IMR-90 (cell line): ENCODE measurements around the gene XRCC4. TPM values are rescaled to one million over a fixed set of nuclear protein-coding genes. Genes with fewer than 3 reads are reported as not detected.

Experiments
- ATAC-seq: fragments of 200-7000 bp; cut with Tn5 transposase; 2 replicates; pipeline ENCODE4 v1.9.1; 2020; ENCODE audit warnings: low read depth, mild to moderate bottlenecking, moderate library complexity
- BruUV-seq: library from RNA; stranded (reverse); fragments of 400-500 nt; replicated peaks from 2 replicates; lab custom pipeline; 2021; lab: Mats Ljungman, UMichigan
- CTCF ChIA-PET: fragments of 300-600 bp; formaldehyde crosslinking; extraction: SDS; loops from one replicate; lab custom pipeline; 2021; ENCODE audit warnings: antibody characterized with exemption; lab: Yijun Ruan, JAX
- POLR2A ChIA-PET: fragments of 300-600 bp; sonication (Branson Sonifier 250); formaldehyde crosslinking; loops from one replicate; lab custom pipeline; 2022; ENCODE audit warnings: antibody characterized with exemption; ENCODE audit not compliant: unreplicated experiment; lab: Charles Lee
- DNase-seq: peaks from one replicate; pipeline ENCODE4 v3.0.0; 2013
- H2AFZ ChIP-seq: replicated peaks from 2 replicates; pipeline ENCODE3; 2013; ENCODE audit warnings: low read length, mild to moderate bottlenecking; ENCODE audit not compliant: poor library complexity
- H2AK5ac ChIP-seq: 2 replicates; pipeline ENCODE4 v1.6.1; 2013; ENCODE audit warnings: low read depth, low read length, inconsistent platforms
- H2AK9ac ChIP-seq: replicated peaks from 2 replicates; pipeline ENCODE3; 2013; ENCODE audit warnings: mild to moderate bottlenecking, low read depth, low read length, moderate library complexity; ENCODE audit not compliant: poor library complexity
- H2BK120ac ChIP-seq: 2 replicates; pipeline ENCODE4 v1.6.1; 2013; ENCODE audit warnings: low read depth, low read length, inconsistent platforms
- H2BK15ac ChIP-seq: 3 replicates; pipeline ENCODE4 v1.6.1; 2013; ENCODE audit warnings: low read depth, low read length, inconsistent platforms
- H2BK20ac ChIP-seq: 2 replicates; pipeline ENCODE4 v1.6.1; 2013; ENCODE audit warnings: low read depth, mild to moderate bottlenecking, inconsistent platforms, low read length, moderate library complexity
- H2BK5ac ChIP-seq: 2 replicates; pipeline ENCODE4 v1.6.1; 2013; ENCODE audit warnings: mild to moderate bottlenecking, low read depth, low read length, inconsistent platforms; ENCODE audit not compliant: poor library complexity, severe bottlenecking
- H3K14ac ChIP-seq: replicated peaks from 2 replicates; pipeline ENCODE4 v1.6.1; 2013; ENCODE audit warnings: low read depth, low read length, inconsistent platforms
- H3K18ac ChIP-seq: 2 replicates; pipeline ENCODE4 v1.6.1; 2013; ENCODE audit warnings: low read depth, low read length, control low read depth
- H3K23ac ChIP-seq: 2 replicates; pipeline ENCODE4 v1.6.1; 2013; ENCODE audit warnings: low read depth, low read length, inconsistent platforms
- H3K27ac ChIP-seq: 2 replicates; pipeline ENCODE4 v1.5.1; 2013; ENCODE audit warnings: mild to moderate bottlenecking, control low read depth, low read length; ENCODE audit not compliant: insufficient read depth
- H3K27me3 ChIP-seq: 2 replicates; pipeline ENCODE4 v1.6.1; 2013; ENCODE audit warnings: low read length; ENCODE audit not compliant: control insufficient read depth, insufficient read depth
- H3K36me3 ChIP-seq: 2 replicates; pipeline ENCODE4 v1.6.1; 2013; ENCODE audit warnings: low read length, mixed read lengths; ENCODE audit not compliant: control insufficient read depth, insufficient read depth
- H3K4ac ChIP-seq: 2 replicates; pipeline ENCODE4 v1.6.1; 2013; ENCODE audit warnings: low read depth, low read length, inconsistent platforms
- H3K4me1 ChIP-seq: 2 replicates; pipeline ENCODE4 v1.6.1; 2013; ENCODE audit warnings: low read length, mixed read lengths; ENCODE audit not compliant: control insufficient read depth, insufficient read depth
- H3K4me2 ChIP-seq: 2 replicates; pipeline ENCODE4 v1.6.1; 2013; ENCODE audit warnings: low read depth, mild to moderate bottlenecking, control low read depth, low read length, moderate library complexity
- H3K4me3 ChIP-seq: 2 replicates; pipeline ENCODE4 v1.5.1; 2013; ENCODE audit warnings: low read depth, mild to moderate bottlenecking, control low read depth, low read length, moderate library complexity; ENCODE audit not compliant: insufficient read depth
- H3K56ac ChIP-seq: 2 replicates; pipeline ENCODE4 v1.6.1; 2013; ENCODE audit warnings: low read length, inconsistent platforms; ENCODE audit not compliant: insufficient read depth; ENCODE audit errors: extremely low read depth
- H3K79me1 ChIP-seq, 2 experiments: 2 replicates each; pipeline ENCODE4 v1.6.1; 2013; ENCODE audit warnings: low read length in 2 of 2, inconsistent platforms in 1 of 2, low read depth in 1 of 2
- H3K9ac ChIP-seq: 2 replicates; pipeline ENCODE4 v1.6.1; 2013; ENCODE audit warnings: low read depth, low read length, control low read depth
- H3K9me1 ChIP-seq: 2 replicates; pipeline ENCODE4 v1.6.1; 2013; ENCODE audit warnings: low read length, inconsistent platforms; ENCODE audit not compliant: insufficient read depth
- H3K9me3 ChIP-seq: 2 replicates; pipeline ENCODE4 v1.6.1; 2013; ENCODE audit warnings: low read length; ENCODE audit not compliant: control insufficient read depth, insufficient read depth
- H4K20me1 ChIP-seq: 2 replicates; pipeline ENCODE4 v1.6.1; 2013; ENCODE audit warnings: low read length, inconsistent platforms; ENCODE audit not compliant: insufficient read depth
- H4K5ac ChIP-seq: 2 replicates; pipeline ENCODE4 v1.6.1; 2013; ENCODE audit warnings: mild to moderate bottlenecking, low read depth, low read length, control low read depth
- H4K8ac ChIP-seq, 2 experiments: 2 replicates each; pipeline ENCODE4 v1.6.1; 2013; ENCODE audit warnings: low read depth in 2 of 2, low read length in 2 of 2, control low read depth in 1 of 2, inconsistent platforms in 1 of 2
- H4K91ac ChIP-seq: 2 replicates; pipeline ENCODE4 v1.6.1; 2013; ENCODE audit warnings: low read depth, low read length, inconsistent platforms; ENCODE audit not compliant: insufficient read depth
- FOS ChIP-seq: fragments of 150-350 bp; IDR thresholded peaks from 2 replicates; pipeline ENCODE4 v1.6.1; 2016; ENCODE audit warnings: low read depth, low read length
- MAFK ChIP-seq: IDR thresholded peaks from 2 replicates; pipeline ENCODE4 v1.6.1; 2012; ENCODE audit warnings: low read depth, low read length, improper control_type of control experiment
- NFE2L2 ChIP-seq: fragments of 150-350 bp; IDR thresholded peaks from 2 replicates; pipeline ENCODE4 v1.6.1; 2016; ENCODE audit warnings: low read depth, mild to moderate bottlenecking, low read length
- POLR2A ChIP-seq: IDR thresholded peaks from 2 replicates; pipeline ENCODE4 v1.6.1; 2012; ENCODE audit warnings: mild to moderate bottlenecking, low read depth, low read length
- RAD21 ChIP-seq: IDR thresholded peaks from 2 replicates; pipeline ENCODE4 v1.6.1; 2012; ENCODE audit warnings: low read length, improper control_type of control experiment
- SMC3 ChIP-seq: fragments of 150-350 bp; IDR thresholded peaks from 2 replicates; pipeline ENCODE4 v1.6.1; 2016; ENCODE audit warnings: low read depth, mild to moderate bottlenecking, antibody characterized with exemption, low read length, moderate library complexity
- WGBS, 2 experiments: methylation state at CpG; one replicate each; pipeline versions ENCODE4 v1.1.5 to v1.1.7; 2013; ENCODE audit warnings: missing lambda C conversion rate in 2 of 2; ENCODE audit not compliant: insufficient read length in 1 of 2; ENCODE audit errors: extremely low coverage in 2 of 2; 5-methylcytosine and 5-hydroxymethylcytosine counted together
- dilution Hi-C: fragments of 300-500 bp; cut with HindIII; formaldehyde crosslinking; loops from one replicate; pipeline ENCODE4 v1.14.3; 2018; ENCODE audit warnings: low sequenced_read_pairs; ENCODE audit not compliant: unreplicated experiment
- in situ Hi-C: fragments of 300-500 bp; cut with MboI; formaldehyde crosslinking; loops from 3 replicates; pipeline ENCODE4 v1.14.3; 2019; ENCODE audit warnings: low sequenced_read_pairs, inconsistent platforms, mixed read lengths
- intact Hi-C: fragments of 100-400 bp; cut with micrococcal nuclease; formaldehyde crosslinking; loops from 2 replicates; pipeline ENCODE4 v1.10.0; 2022
- polyA plus RNA-seq, 3 experiments: library from polyadenylated mRNA; depleted of rRNA; stranded (reverse); fragments of >200 nt; gene quantifications; 2 replicates each; pipeline ENCODE4 v1.2.3, GENCODE V29; 2012; ENCODE audit warnings: low replicate concordance in 1 of 3
- total RNA-seq: library from RNA; depleted of rRNA; stranded (reverse); fragments of >200 nt; gene quantifications from 2 replicates; pipeline ENCODE4 v1.2.3, GENCODE V29; 2012

XRCC4 gene
- total and polyA plus RNA-seq, 2 of the 4 experiments (the other 2 are of a cell fraction): 3.5 to 4.7 TPM

DNA sequence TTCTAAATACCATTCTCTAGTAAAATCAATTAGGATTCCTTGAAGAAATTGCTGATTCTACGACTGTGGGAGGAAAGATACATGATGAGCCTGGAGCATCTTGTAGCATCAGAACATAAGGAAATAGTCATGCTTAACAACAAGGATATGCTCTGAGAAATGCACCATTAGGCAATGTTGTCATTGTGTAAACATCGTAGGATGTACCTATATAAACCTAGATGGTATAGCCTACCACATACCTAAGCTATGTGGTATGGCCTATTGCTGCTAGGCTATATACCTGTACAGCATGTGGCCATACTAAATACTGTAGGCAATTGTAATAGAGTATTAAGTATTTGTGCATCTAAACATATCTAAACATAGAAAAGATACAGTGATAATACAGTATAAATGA lies 316.8 kb downstream of the XRCC4 start:
- H3K27me3 ChIP-seq: no peaks in the 10 kb centered on the region
- no peak overlapping the region for H4K91ac ChIP-seq
- no peak overlapping the region for H3K27ac ChIP-seq
- no peak overlapping the region for H2AK9ac ChIP-seq
- H2BK20ac ChIP-seq: no peak overlapping the region
- H3K4me1 ChIP-seq: no peaks in the 10 kb centered on the region
- in situ Hi-C loops: no loop called here
- no CpG with 5 or more reads among the region's 2 CpGs for WGBS, 2 experiments
- H4K8ac ChIP-seq: no peak overlapping the region
- ChIA-PET POLR2A (no interaction called here), CTCF (no interaction called here)
- no peak overlapping the region for H2BK120ac ChIP-seq
- H3K14ac ChIP-seq: no peak overlapping the region
- no peak overlapping the region for H3K9ac ChIP-seq
- no peak overlapping the region for H3K23ac ChIP-seq
- no peaks in the 10 kb centered on the region for H3K79me1 ChIP-seq
- ATAC-seq: no peak
- H2AFZ ChIP-seq: no peak overlapping the region
- H3K4ac ChIP-seq: no peak overlapping the region
- DNase-seq: no peak
- no peak overlapping the region for H2BK5ac ChIP-seq
- H2AK5ac ChIP-seq: no peak overlapping the region
- BruUV-seq: no TSS peak
- no peak overlapping the region for H3K18ac ChIP-seq
- dilution Hi-C loops: no loop called here
- no peaks in the 10 kb centered on the region for H4K20me1 ChIP-seq
- H4K5ac ChIP-seq: no peak overlapping the region
- intact Hi-C loops: no loop called here
- H3K9me1 ChIP-seq: no peaks in the 10 kb centered on the region
- H3K4me3 ChIP-seq: no peak overlapping the region
- H3K36me3 ChIP-seq: no peaks in the 10 kb centered on the region
- no peak overlapping the region for H3K56ac ChIP-seq
- TF ChIP-seq MAFK (no peak), RAD21 (no peak), SMC3 (no peak), FOS (no peak), NFE2L2 (no peak), POLR2A (no peak)
- H3K9me3 ChIP-seq: no peaks in the 10 kb centered on the region
- H3K4me2 ChIP-seq: no peak overlapping the region
- H2BK15ac ChIP-seq: no peak overlapping the region
